NCI-H82 treated with DMSO at 0.1 percent for 48 hours (cell line): Measurements from ENCODE around the gene HCN2.

ENCODE experiments used
- DNase-seq: peaks from one replicate; lab custom pipeline; 2025; ENCODE audit not compliant: unreplicated experiment; lab: John Stamatoyannopoulos, UW

HCN2 gene

GRCh38 chr19:589693-590395 is at the start of gene HCN2:
Gene HCN2 (plus strand): TSS chr19:589881. CDS start chr19:589946, 65 bp downstream.
- no peak for DNase-seq

DNA sequence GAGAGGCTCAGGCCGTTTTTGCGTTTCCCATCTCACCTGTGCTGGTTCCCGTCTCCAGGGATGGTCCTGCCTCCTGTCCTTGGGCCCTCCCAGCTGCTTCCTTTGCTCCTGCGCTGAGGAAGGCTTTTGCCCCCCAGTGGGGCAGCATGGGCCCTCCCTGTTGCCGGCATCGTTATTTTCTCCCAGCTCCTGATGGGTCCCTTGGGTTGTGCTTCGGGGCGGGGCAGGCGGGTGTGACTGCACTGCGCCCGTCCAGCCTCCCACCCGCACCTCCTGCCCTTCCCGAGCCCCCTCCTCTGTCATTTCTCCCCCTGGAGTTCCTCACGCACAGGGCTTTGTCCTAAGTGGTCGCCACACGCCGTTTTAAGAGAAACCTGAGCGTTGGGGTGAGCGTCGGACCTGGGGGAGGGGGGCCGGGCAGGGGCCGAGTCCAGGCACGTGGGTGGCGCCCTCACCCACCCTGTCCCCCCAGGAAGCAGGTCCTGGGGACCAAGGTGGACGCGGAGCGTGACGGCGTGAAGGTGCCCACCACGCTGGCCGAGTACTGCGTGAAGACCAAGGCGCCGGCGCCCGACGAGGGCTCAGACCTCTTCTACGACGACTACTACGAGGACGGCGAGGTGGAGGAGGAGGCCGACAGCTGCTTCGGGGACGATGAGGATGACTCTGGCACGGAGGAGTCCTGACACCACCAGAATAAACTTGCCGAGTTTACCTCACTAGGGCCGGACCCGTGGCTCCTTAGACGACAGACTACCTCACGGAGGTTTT is 48.6 kb upstream of the HCN2 start:
- DNase-seq: no peak

DNA sequence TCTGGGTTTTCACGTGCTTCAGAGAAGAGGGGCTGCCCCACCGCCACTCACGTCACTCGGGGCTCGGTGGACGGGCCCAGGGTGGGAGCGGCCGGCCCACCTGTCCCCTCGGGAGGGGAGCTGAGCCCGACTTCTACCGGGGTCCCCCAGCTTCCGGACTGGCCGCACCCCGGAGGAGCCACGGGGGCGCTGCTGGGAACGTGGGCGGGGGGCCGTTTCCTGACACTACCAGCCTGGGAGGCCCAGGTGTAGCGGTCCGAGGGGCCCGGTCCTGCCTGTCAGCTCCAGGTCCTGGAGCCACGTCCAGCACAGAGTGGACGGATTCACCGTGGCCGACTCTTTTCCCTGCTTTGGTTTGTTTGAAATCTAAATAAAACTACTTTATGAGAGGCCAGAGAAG is 48.0 kb upstream of the HCN2 start:
- DNase-seq: no peak

DNA sequence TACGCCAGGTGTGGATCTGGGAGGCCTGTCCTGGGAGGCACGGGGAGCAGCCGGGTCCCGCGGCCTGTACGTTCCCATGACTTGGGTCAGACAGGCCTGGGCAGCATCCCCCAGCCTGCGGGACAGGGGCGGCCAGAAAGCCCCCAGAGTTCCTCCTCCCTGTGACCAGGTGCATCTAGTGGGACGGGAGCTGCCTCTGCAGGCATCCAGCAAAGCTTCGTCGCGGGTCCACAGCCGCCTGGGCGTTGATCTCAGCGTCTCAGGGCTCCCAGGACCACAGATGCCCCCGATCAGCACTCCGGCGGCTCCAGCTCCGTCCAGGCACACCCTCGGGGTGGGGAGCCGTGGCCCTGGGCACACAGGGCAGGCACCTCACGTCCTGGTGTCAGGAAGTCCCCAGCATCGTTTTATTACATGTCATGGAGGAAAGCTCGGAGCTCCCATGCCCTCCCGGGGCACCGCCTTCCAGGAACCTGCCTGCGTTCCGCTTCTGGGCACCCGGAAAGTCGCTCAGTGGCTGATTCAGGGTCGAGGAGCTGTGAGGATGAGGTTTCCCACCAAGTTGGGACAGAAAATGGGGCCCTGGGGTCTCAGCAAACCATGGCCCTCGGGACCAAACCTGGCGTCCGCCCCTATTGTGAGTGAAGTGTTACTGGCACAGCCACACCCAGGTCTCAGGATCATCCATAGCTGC is 47.4 kb upstream of the HCN2 start:
- DNase-seq: no peak

DNA sequence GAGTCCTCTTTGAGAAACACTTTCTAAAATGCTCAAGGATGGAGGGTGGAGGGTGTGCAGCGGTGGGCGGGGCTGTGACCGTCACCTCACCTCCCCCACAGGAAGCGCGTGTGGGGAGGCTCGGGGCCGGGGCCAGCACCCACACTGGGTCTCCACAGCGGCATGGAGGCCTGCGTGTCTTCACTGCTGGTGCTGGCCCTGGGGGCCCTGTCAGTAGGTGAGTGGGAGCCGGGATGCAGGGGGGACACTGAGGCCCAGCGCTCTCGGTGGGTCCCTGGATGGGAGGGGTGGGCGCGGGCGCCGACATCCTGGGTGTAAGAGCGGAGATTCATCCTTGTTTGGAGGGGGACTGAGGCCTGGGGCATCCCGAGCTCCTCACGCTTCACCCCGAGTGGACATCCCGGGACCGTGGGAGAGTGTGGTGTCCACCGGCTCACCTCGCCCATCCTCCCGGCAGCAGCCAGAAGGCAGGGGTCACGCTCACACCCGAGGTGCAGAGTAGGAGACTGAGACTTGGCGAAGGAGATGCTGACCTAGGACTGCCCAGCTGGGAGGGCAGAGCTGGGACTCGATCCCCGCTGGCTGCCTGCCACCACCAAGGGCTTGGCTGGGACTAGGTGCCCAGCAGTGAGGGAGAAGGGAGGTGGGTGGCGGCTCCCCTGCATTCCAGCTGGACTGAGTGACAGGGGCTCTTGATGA is 45.6 kb upstream of the HCN2 start, which contains the start of gene GZMM:
GZMM (plus strand) TSS at position 144 of the 699 bp plus-strand sequence; CDS start at position 163, 19 bp downstream.
- no peak for DNase-seq

- DNase-seq: no peak
These were observed 42.6 kb upstream of the HCN2 start for GRCh38 chr19:547117-547516.

DNA sequence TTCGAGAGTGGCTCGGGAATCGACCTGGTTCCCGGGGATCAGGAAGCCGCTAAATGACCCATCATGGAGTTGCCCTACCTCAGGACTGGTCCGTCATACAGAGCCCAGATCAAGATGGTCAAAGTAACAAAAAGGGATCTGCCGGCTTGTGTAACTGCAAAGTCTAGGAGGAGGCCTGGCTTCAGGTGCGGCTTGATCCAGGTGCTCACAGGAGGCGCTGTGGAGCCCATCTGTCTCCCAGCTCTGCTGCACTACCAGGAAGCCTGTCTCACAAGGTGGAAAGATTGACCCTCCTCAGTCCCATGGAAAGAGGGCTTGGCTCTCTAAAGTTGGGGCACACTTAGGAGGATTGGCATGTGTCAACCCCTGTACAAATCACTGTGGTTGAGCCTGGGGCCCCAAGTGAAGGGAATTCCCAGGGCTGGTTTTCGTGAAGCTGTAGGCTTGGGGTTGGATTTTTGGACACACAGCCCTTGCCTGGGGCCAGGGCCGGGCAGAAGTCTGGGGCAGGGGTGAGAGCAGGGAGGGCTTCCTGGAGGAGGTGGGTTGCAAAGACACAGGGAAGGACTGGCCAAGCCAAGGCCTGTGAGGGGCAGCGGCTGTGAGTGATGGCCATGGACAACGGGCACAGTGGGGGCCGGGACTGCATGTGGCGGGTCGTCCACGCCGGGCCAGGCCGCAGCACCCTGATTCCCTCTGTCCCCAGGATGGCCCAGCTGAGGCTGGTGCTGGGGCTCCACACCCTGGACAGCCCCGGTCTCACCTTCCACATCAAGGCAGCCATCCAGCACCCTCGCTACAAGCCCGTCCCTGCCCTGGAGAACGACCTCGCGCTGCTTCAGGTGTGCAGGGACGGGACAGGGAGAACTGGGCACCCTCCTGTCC is 41.6 kb upstream of the HCN2 start:
- DNase-seq: no peak

GRCh38 chr19:548886-549830 is 40.5 kb upstream of the HCN2 start:
- DNase-seq: no peak

DNA sequence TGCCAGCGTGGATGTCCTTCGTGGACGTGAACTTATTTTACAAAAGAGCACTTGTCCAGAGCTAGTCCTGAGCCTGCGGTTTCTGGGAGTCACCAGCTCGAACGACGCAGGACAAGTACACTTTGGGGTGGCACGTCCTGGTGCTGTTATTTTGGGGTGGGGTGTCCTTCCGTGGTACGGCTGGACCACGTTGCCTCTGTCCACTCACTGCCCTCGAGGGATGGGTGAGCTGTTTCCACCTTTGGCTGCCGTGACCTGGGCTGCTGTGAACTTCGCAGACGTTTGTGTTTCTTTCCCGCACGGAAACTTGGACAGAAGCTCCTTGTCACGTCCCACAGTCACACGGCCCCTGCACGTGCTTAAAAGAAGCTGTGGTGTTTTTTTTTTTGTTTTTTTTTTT is 34.9 kb upstream of the HCN2 start:
- no peak for DNase-seq

GRCh38 chr19:555474-555808 is 34.2 kb upstream of the HCN2 start:
- DNase-seq: no peak

DNA sequence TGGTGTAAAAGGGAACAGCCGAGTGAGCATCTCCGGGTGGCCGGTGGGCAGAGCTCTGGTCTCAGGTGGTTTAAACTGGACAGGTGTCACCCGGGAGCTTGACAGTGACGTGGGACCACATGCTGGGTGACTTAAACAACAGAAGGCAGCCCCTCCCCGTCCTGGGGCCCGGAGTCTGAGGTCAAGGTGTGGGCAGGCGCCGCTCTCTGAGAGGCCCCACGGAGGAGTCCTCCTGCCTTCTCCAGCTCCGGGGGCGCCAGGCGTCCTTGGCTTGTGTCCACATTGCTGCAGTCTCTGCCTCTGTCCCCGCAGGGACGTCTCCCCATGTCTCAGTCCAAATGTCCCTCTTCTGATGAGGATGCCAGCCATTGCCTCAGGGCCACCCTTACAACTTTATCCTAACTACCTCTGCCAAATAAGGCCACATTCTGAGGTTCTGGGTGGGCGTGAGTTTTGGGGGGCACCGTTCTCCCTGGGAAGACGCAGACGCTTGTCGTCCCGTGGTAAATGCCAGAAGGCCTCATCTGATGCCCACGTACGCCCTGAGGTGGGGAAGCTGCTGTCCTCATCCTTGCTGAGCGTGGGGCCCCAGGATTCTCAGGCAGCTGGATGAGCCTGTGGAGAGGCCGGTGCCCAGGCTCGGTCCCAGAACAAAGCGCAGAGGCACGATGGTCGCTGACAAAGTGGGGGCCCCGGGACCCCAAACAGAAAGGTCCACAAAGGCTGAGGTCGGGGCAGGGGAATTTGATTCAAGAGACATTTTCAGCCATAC is 32.9 kb upstream of the HCN2 start:
- DNase-seq: no peak

- DNase-seq: no peak
These were observed 30.8 kb upstream of the HCN2 start for GRCh38 chr19:558770-559439.

GRCh38 chr19:560121-560520 is 29.6 kb upstream of the HCN2 start:
- no peak for DNase-seq

- DNase-seq: no peak
These were observed 23.3 kb upstream of the HCN2 start for GRCh38 chr19:566403-566802.

DNA sequence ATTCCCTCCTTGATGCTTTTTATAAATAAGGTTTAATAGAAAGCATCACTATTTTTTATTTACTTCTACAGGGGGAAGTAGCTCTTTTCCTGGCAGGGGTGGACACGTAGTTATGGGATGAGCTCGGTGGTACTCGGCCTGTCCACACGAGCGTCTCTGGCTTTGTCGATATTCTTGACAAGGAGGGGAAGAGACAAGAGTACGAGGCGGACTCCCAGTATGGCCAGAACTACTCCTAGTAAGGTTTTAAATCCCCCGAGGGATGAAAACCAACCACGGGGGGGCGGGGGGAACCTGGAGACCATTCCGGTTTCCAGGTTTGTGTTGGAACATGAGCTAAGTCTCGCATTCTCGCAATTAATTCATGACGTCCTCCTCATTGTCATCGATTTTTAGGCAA is 22.8 kb upstream of the HCN2 start:
- DNase-seq: no peak

DNA sequence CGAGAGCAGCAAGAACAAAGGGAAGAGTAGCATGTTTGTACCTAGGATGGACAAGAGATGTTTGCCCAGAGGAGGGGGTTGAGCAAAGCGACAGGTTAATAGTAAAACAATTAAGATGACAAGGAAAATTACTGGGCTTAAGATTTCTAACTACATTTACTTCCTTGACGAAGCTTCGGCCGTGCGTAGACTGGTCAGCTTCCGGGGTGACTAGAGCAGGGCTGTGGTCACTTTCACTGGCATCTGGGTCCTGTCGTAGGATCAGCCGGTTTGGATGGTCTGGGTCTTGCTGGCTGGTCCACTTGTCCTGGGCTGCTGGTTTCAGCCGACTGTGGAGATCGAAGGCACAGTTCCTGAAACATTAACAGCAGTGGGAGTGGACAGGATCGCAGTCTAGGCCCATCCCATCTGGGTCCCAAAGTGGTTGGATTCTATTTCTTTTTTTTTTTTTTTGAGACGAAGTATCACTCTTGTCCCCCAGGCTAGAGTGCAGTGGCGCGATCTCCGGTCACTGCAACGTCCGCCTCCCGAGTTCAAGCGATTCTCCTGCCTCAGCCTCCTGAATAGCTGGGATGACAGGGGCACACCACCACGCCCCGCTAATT is 22.3 kb upstream of the HCN2 start:
- no peak for DNase-seq

DNA sequence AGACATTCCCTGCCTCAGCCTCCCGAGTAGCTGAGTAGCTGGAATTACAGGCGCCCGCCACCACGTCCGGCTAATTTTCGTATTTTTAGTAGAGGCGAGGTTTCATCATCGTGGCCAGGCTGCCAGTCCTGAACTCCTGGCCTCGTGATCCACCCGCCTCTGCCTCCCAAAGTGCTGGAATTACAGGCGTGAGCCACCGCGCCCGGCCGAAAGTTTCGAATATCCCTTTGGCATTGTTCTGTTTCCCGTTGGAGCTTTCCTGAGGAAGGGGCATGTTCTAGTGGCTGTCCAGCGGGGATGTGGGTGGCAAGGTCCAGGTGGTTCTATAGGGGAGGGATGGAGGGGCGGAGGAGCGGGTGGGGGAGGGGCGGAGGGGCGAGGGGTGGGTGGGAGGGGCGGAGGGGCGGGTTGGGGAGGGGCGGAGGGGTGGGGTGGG is 19.4 kb upstream of the HCN2 start:
- no peak for DNase-seq
